Measurements from ENCODE around the gene ANGPTL5. TPM values are rescaled to one million over a fixed set of nuclear protein-coding genes. Genes with fewer than 3 reads are reported as not detected.

The ANGPTL5 gene
- total and polyA plus RNA-seq, 2 experiments from 2014 or later: not detected

- TF ChIP-seq, protein P1, sequence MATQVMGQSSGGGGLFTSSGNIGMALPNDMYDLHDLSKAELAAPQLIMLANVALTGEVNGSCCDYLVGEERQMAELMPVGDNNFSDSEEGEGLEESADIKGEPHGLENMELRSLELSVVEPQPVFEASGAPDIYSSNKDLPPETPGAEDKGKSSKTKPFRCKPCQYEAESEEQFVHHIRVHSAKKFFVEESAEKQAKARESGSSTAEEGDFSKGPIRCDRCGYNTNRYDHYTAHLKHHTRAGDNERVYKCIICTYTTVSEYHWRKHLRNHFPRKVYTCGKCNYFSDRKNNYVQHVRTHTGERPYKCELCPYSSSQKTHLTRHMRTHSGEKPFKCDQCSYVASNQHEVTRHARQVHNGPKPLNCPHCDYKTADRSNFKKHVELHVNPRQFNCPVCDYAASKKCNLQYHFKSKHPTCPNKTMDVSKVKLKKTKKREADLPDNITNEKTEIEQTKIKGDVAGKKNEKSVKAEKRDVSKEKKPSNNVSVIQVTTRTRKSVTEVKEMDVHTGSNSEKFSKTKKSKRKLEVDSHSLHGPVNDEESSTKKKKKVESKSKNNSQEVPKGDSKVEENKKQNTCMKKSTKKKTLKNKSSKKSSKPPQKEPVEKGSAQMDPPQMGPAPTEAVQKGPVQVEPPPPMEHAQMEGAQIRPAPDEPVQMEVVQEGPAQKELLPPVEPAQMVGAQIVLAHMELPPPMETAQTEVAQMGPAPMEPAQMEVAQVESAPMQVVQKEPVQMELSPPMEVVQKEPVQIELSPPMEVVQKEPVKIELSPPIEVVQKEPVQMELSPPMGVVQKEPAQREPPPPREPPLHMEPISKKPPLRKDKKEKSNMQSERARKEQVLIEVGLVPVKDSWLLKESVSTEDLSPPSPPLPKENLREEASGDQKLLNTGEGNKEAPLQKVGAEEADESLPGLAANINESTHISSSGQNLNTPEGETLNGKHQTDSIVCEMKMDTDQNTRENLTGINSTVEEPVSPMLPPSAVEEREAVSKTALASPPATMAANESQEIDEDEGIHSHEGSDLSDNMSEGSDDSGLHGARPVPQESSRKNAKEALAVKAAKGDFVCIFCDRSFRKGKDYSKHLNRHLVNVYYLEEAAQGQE (IDR thresholded peaks at IDR 0.05; ENCODE audit: unreplicated experiment): no peak
- TF ChIP-seq EZH2phosphoT487 (IDR thresholded peaks at IDR 0.05; ENCODE audit: unreplicated experiment) (no peak), EZH2 (IDR thresholded peaks at IDR 0.05; ENCODE audit: low read depth, unreplicated experiment) (no peak), ETS1 (IDR thresholded peaks at IDR 0.05) (no peak), ZNF331 (CRISPR knock-in tag; IDR thresholded peaks at IDR 0.05; ENCODE audit: low read depth) (no peak), STAT1 (IDR thresholded peaks at IDR 0.05; ENCODE audit: unreplicated experiment) (no peak)
- TF ChIP-seq, protein P2, sequence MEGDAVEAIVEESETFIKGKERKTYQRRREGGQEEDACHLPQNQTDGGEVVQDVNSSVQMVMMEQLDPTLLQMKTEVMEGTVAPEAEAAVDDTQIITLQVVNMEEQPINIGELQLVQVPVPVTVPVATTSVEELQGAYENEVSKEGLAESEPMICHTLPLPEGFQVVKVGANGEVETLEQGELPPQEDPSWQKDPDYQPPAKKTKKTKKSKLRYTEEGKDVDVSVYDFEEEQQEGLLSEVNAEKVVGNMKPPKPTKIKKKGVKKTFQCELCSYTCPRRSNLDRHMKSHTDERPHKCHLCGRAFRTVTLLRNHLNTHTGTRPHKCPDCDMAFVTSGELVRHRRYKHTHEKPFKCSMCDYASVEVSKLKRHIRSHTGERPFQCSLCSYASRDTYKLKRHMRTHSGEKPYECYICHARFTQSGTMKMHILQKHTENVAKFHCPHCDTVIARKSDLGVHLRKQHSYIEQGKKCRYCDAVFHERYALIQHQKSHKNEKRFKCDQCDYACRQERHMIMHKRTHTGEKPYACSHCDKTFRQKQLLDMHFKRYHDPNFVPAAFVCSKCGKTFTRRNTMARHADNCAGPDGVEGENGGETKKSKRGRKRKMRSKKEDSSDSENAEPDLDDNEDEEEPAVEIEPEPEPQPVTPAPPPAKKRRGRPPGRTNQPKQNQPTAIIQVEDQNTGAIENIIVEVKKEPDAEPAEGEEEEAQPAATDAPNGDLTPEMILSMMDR (conservative IDR thresholded peaks at IDR 0.05; ENCODE audit: low read depth in 2 of 2): no peak
Measured at GRCh38 chr11:101909087-101909486, 7.2 kb downstream of the ANGPTL5 start (continued).

DNA sequence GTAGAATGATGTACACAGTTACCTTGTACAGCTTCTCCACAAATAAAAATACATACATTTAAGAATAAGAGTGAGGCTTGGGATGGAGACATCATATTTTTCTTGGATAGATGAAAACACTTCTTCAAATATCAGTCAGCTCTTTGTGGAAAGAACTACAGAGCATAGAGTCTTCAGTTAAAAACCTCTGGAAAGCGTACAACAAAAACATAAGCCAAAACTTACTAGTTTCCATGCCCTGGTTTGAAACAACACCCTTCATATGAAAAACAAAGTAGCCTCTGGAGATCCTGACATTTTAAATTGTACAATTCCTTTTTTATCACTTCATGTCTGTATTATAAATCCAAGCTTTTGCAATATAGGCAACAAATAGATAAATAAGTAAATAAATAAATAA, 8.5 kb downstream of the ANGPTL5 start:
- H3K27me3 ChIP-seq (ENCODE audit: insufficient read depth): no peaks in the 10 kb centered on the region
- Mint-ChIP-seq H3K27ac (no peak overlapping the region), H3K9me3 (no peaks in the 10 kb centered on the region), H3K4me3 (no peak overlapping the region), H3K36me3 (ENCODE audit: low read depth) (no peaks in the 10 kb centered on the region), H3K4me1 (no peaks in the 10 kb centered on the region; the same call in 2 of the 3 replicates), H3K27me3 (ENCODE audit: insufficient read depth, low read depth, poor library complexity) (no peaks in the 10 kb centered on the region)
- no peaks in the 10 kb centered on the region for H3K79me2 ChIP-seq (replicated peaks; ENCODE audit: insufficient read depth)
- H3K9me2 ChIP-seq (ENCODE audit: insufficient read depth): no peaks in the 10 kb centered on the region
- DNase-seq (ENCODE audit: low spot score) (no peak), ATAC-seq (no peak)
- TF ChIP-seq ZNF331 (CRISPR knock-in tag; IDR thresholded peaks at IDR 0.05; ENCODE audit: low read depth) (no peak), STAT1 (IDR thresholded peaks at IDR 0.05; ENCODE audit: unreplicated experiment) (no peak), EZH2 (IDR thresholded peaks at IDR 0.05; ENCODE audit: low read depth, unreplicated experiment) (no peak), JUNB (IDR thresholded peaks at IDR 0.05; ENCODE audit: unreplicated experiment) (no peak), ZNF114 (CRISPR knock-in tag; IDR thresholded peaks at IDR 0.05) (no peak)
- H3K4me1 ChIP-seq (ENCODE audit: insufficient read depth): no peaks in the 10 kb centered on the region
- no peak overlapping the region for H3K27ac ChIP-seq (ENCODE audit: low read depth)
- H3K36me3 ChIP-seq (ENCODE audit: insufficient read depth): no peaks in the 10 kb centered on the region
- no peak overlapping the region for H2AFZ ChIP-seq
- H3K4me3 ChIP-seq: no peak overlapping the region
- H4K20me1 ChIP-seq (replicated peaks; ENCODE audit: insufficient read depth): no peaks in the 10 kb centered on the region
- no peak overlapping the region for H3K4me2 ChIP-seq
- no peaks in the 10 kb centered on the region for H3F3A ChIP-seq (replicated peaks; ENCODE audit: low read depth)

Measured in GM23338 (cell line).